Measurements from ENCODE around the gene ST7. TPM values are rescaled to one million over a fixed set of nuclear protein-coding genes. Genes with fewer than 3 reads are reported as not detected.

Gene ST7
- total RNA-seq, 1 donor from 2014 or later, result 12.9 TPM

- no peak for TF ChIP-seq CTCF (IDR thresholded peaks at IDR 0.05; ENCODE audit: insufficient read depth, low read length, severe bottlenecking)
- Histone ChIP-seq H3K27me3 (ENCODE audit: control insufficient read depth, insufficient read depth, low read length) (no peaks in the 10 kb centered on the region), H3K4me3 (ENCODE audit: low read depth, low read length) (no peak overlapping the region), H3K36me3 (ENCODE audit: control insufficient read depth, insufficient read depth, low read length) (no peaks in the 10 kb centered on the region)
- FAIRE-seq (no peak), DNase-seq (ENCODE audit: low read depth) (no peak)
Measured at GRCh38 chr7:116991233-116991632, 37.9 kb downstream of the ST7 start.

GRCh38 chr7:116994611-116995010 is 41.3 kb downstream of the ST7 start:
- Histone ChIP-seq H3K36me3 (ENCODE audit: control insufficient read depth, insufficient read depth, low read length) (no peaks in the 10 kb centered on the region), H3K27me3 (ENCODE audit: control insufficient read depth, insufficient read depth, low read length) (no peaks in the 10 kb centered on the region), H3K4me3 (ENCODE audit: low read depth, low read length) (no peak overlapping the region)
- no peak for TF ChIP-seq CTCF (IDR thresholded peaks at IDR 0.05; ENCODE audit: insufficient read depth, low read length, severe bottlenecking)
- FAIRE-seq, result no peak
- no peak for DNase-seq (ENCODE audit: low read depth)

GRCh38 chr7:116997972-116998371 is 44.7 kb downstream of the ST7 start:
- no peak for DNase-seq (ENCODE audit: low read depth)
- no peak for TF ChIP-seq CTCF (IDR thresholded peaks at IDR 0.05; ENCODE audit: insufficient read depth, low read length, severe bottlenecking)
- no peak for FAIRE-seq
- Histone ChIP-seq H3K4me3 (ENCODE audit: low read depth, low read length) (no peak overlapping the region), H3K36me3 (ENCODE audit: control insufficient read depth, insufficient read depth, low read length) (no peaks in the 10 kb centered on the region), H3K27me3 (ENCODE audit: control insufficient read depth, insufficient read depth, low read length) (no peaks in the 10 kb centered on the region)

- Histone ChIP-seq H3K4me3 (ENCODE audit: low read depth, low read length) (no peak overlapping the region), H3K36me3 (ENCODE audit: control insufficient read depth, insufficient read depth, low read length) (no peaks in the 10 kb centered on the region), H3K27me3 (ENCODE audit: control insufficient read depth, insufficient read depth, low read length) (no peaks in the 10 kb centered on the region)
- DNase-seq (ENCODE audit: low read depth), result no peak
- TF ChIP-seq CTCF (IDR thresholded peaks at IDR 0.05; ENCODE audit: insufficient read depth, low read length, severe bottlenecking), result no peak
- no peak for FAIRE-seq
Measured at GRCh38 chr7:116998567-116999175, 45.4 kb downstream of the ST7 start.

- no peak for DNase-seq (ENCODE audit: low read depth)
- FAIRE-seq, result no peak
- H3K4me3 ChIP-seq (ENCODE audit: low read depth, low read length), result no peak overlapping the region
- no peak for TF ChIP-seq CTCF (IDR thresholded peaks at IDR 0.05; ENCODE audit: insufficient read depth, low read length, severe bottlenecking)
- no peaks in the 10 kb centered on the region for H3K36me3 ChIP-seq (ENCODE audit: control insufficient read depth, insufficient read depth, low read length)
- no peaks in the 10 kb centered on the region for H3K27me3 ChIP-seq (ENCODE audit: control insufficient read depth, insufficient read depth, low read length)
Measured at GRCh38 chr7:116999311-116999710, 46.0 kb downstream of the ST7 start.

GRCh38 chr7:117001283-117001682 is 48.0 kb downstream of the ST7 start:
- H3K36me3 ChIP-seq (ENCODE audit: control insufficient read depth, insufficient read depth, low read length), result no peaks in the 10 kb centered on the region
- TF ChIP-seq CTCF (IDR thresholded peaks at IDR 0.05; ENCODE audit: insufficient read depth, low read length, severe bottlenecking), result no peak
- H3K4me3 ChIP-seq (ENCODE audit: low read depth, low read length), result no peak overlapping the region
- DNase-seq (ENCODE audit: low read depth) (no peak), FAIRE-seq (no peak)
- H3K27me3 ChIP-seq (ENCODE audit: control insufficient read depth, insufficient read depth, low read length), result no peaks in the 10 kb centered on the region

All from bronchial epithelial cell (primary cell).